ENCODE results near the gene LRRN4CL.

Gene LRRN4CL

DNA sequence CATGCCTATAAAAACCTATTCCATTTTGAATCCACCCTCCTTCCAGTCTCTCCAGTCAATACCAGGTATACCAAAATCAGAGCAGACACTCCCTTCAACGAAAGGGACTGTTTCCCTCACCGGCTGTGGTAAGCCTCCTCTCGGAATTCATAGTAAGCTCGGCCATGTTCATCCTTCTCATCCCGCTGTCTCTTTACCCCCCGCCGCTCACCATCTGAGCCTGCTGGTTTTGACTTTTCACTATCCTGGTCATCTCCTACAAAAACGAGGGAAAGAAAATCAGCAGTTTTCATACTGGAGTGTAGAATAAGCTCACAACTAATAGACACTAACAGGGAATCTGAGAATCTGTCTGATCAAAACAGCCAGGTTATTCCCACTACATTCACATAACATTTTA lies 34.8 kb upstream of the LRRN4CL start:
- no peak overlapping the region for H2AFZ ChIP-seq (ENCODE audit: low read length)
- no peak for DNase-seq
- no peak overlapping the region for H3K27ac ChIP-seq (ENCODE audit: low read length)
- peaks cover 10% of the 10 kb centered on the region; the same call in 1 of the 2 replicates for H3K4me1 ChIP-seq (ENCODE audit: low read length)
- no peaks in the 10 kb centered on the region for H3K9me3 ChIP-seq (replicated peaks; ENCODE audit: insufficient read depth, low read length)
- no peaks in the 10 kb centered on the region for H3K9me2 ChIP-seq (replicated peaks; ENCODE audit: insufficient read depth, low read length)
- H3K9ac ChIP-seq (ENCODE audit: low read length), result peak overlapping the region; percentile 92; the same call in 1 of the 2 replicates
- peaks cover 85% of the 10 kb centered on the region for H3K79me2 ChIP-seq (ENCODE audit: low read length)
- no peaks in the 10 kb centered on the region for H3K27me3 ChIP-seq (replicated peaks; ENCODE audit: insufficient read depth, low read length)
- H3K4me3 ChIP-seq (ENCODE audit: low read length), result peak overlapping the region; percentile 93
- TF ChIP-seq EZH2 (optimal IDR thresholded peaks at IDR 0.05; ENCODE audit: low read depth, low read length), result no peak
- TF ChIP-seq EZH2phosphoT487 (IDR thresholded peaks at IDR 0.05; ENCODE audit: low read length), result no peak
- TF ChIP-seq, protein P1, sequence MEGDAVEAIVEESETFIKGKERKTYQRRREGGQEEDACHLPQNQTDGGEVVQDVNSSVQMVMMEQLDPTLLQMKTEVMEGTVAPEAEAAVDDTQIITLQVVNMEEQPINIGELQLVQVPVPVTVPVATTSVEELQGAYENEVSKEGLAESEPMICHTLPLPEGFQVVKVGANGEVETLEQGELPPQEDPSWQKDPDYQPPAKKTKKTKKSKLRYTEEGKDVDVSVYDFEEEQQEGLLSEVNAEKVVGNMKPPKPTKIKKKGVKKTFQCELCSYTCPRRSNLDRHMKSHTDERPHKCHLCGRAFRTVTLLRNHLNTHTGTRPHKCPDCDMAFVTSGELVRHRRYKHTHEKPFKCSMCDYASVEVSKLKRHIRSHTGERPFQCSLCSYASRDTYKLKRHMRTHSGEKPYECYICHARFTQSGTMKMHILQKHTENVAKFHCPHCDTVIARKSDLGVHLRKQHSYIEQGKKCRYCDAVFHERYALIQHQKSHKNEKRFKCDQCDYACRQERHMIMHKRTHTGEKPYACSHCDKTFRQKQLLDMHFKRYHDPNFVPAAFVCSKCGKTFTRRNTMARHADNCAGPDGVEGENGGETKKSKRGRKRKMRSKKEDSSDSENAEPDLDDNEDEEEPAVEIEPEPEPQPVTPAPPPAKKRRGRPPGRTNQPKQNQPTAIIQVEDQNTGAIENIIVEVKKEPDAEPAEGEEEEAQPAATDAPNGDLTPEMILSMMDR (IDR thresholded peaks at IDR 0.05; ENCODE audit: low read length), result no peak
- peaks cover 46% of the 10 kb centered on the region for H3F3A ChIP-seq (ENCODE audit: insufficient read depth, low read length)
- H3K4me2 ChIP-seq (ENCODE audit: low read depth, low read length), result peak overlapping the region; percentile 89
- peaks cover 37% of the 10 kb centered on the region for H3K36me3 ChIP-seq (replicated peaks; ENCODE audit: insufficient read depth, low read length)
- peaks cover 10% of the 10 kb centered on the region; the same call in 1 of the 2 replicates for H4K20me1 ChIP-seq (ENCODE audit: insufficient read depth, low read length)

- no peaks in the 10 kb centered on the region for H3K27me3 ChIP-seq (replicated peaks; ENCODE audit: insufficient read depth, low read length)
- H3K9me2 ChIP-seq (replicated peaks; ENCODE audit: insufficient read depth, low read length), result no peaks in the 10 kb centered on the region
- peaks cover 39% of the 10 kb centered on the region for H3F3A ChIP-seq (ENCODE audit: insufficient read depth, low read length)
- H3K79me2 ChIP-seq (ENCODE audit: low read length), result peaks cover 97% of the 10 kb centered on the region
- H2AFZ ChIP-seq (ENCODE audit: low read length), result no peak overlapping the region
- H3K4me1 ChIP-seq (ENCODE audit: low read length), result peaks cover 19% of the 10 kb centered on the region
- no peak for TF ChIP-seq EZH2 (optimal IDR thresholded peaks at IDR 0.05; ENCODE audit: low read depth, low read length)
- TF ChIP-seq, protein P1 (IDR thresholded peaks at IDR 0.05; ENCODE audit: low read length), result peak; percentile 18; the same call in 1 of the 2 replicates
- H3K4me3 ChIP-seq (ENCODE audit: low read length), result no peak overlapping the region
- H3K36me3 ChIP-seq (replicated peaks; ENCODE audit: insufficient read depth, low read length), result peaks cover 44% of the 10 kb centered on the region
- peaks cover 10% of the 10 kb centered on the region; the same call in 1 of the 2 replicates for H4K20me1 ChIP-seq (ENCODE audit: insufficient read depth, low read length)
- no peak overlapping the region for H3K4me2 ChIP-seq (ENCODE audit: low read depth, low read length)
- H3K9ac ChIP-seq (ENCODE audit: low read length), result no peak overlapping the region
- no peak overlapping the region for H3K27ac ChIP-seq (ENCODE audit: low read length)
- no peaks in the 10 kb centered on the region for H3K9me3 ChIP-seq (replicated peaks; ENCODE audit: insufficient read depth, low read length)
- no peak for DNase-seq
Observed at GRCh38 chr11:62721994-62722393, 32.7 kb upstream of the LRRN4CL start.

- peaks cover 40% of the 10 kb centered on the region for H3K4me1 ChIP-seq (ENCODE audit: low read length)
- peaks cover 54% of the 10 kb centered on the region for H3K36me3 ChIP-seq (replicated peaks; ENCODE audit: insufficient read depth, low read length)
- no peaks in the 10 kb centered on the region for H3K9me2 ChIP-seq (replicated peaks; ENCODE audit: insufficient read depth, low read length)
- no peaks in the 10 kb centered on the region for H3K9me3 ChIP-seq (replicated peaks; ENCODE audit: insufficient read depth, low read length)
- DNase-seq, result no peak
- peaks cover 53% of the 10 kb centered on the region for H3F3A ChIP-seq (ENCODE audit: insufficient read depth, low read length)
- H4K20me1 ChIP-seq (ENCODE audit: insufficient read depth, low read length), result peaks cover 10% of the 10 kb centered on the region; the same call in 1 of the 2 replicates
- no peak overlapping the region for H3K27ac ChIP-seq (ENCODE audit: low read length)
- H3K27me3 ChIP-seq (replicated peaks; ENCODE audit: insufficient read depth, low read length), result no peaks in the 10 kb centered on the region
- H3K4me2 ChIP-seq (ENCODE audit: low read depth, low read length), result no peak overlapping the region
- H2AFZ ChIP-seq (ENCODE audit: low read length), result no peak overlapping the region
- no peak for TF ChIP-seq EZH2phosphoT487 (IDR thresholded peaks at IDR 0.05; ENCODE audit: low read length)
- no peak for TF ChIP-seq EZH2 (optimal IDR thresholded peaks at IDR 0.05; ENCODE audit: low read depth, low read length)
- TF ChIP-seq, protein P1 (IDR thresholded peaks at IDR 0.05; ENCODE audit: low read length), result no peak
- peaks cover 98% of the 10 kb centered on the region for H3K79me2 ChIP-seq (ENCODE audit: low read length)
- H3K4me3 ChIP-seq (ENCODE audit: low read length), result no peak overlapping the region
- no peak overlapping the region for H3K9ac ChIP-seq (ENCODE audit: low read length)
Observed at GRCh38 chr11:62719302-62719978, 30.1 kb upstream of the LRRN4CL start.

Data from MM.1S (cell line).